AG09319 (cell line): ENCODE data around the gene UBE2C.

ENCODE experiments used
- DNase-seq: peaks from one replicate; pipeline ENCODE4 v3.0.0-alpha.2; 2010; ENCODE audit warnings: low read depth; ENCODE audit errors: extremely low read depth
- CTCF ChIP-seq: IDR thresholded peaks from 2 replicates; pipeline ENCODE4 v1.5.1; 2011; ENCODE audit warnings: low read depth, mild to moderate bottlenecking, inconsistent platforms, low read length, moderate library complexity

Gene UBE2C

GRCh38 chr20:45866454-45866853, 54.0 kb downstream of the UBE2C start:
- TF ChIP-seq CTCF: no peak
- no peak for DNase-seq
